Progenitor cell of endocrine pancreas (in vitro differentiated cells): ENCODE results near the gene DOCK2. TPM values are rescaled to one million over a fixed set of nuclear protein-coding genes. Genes with fewer than 3 reads are reported as not detected.

Source experiments
- DNase-seq: peaks from one replicate; pipeline ENCODE4 v3.0.0; 2021; ENCODE audit warnings: low spot score; ENCODE audit not compliant: unreplicated experiment
- H3K27ac Mint-ChIP-seq: 2 replicates; pipeline ENCODE4 v1.8.0; 2021; ENCODE audit warnings: mild to moderate bottlenecking, moderate library complexity, mixed read lengths
- H3K27me3 Mint-ChIP-seq: 2 replicates; pipeline ENCODE4 v1.8.0; 2021; ENCODE audit warnings: mixed read lengths
- H3K36me3 Mint-ChIP-seq: 2 replicates; pipeline ENCODE4 v1.8.0; 2022; ENCODE audit warnings: mixed read lengths; ENCODE audit not compliant: insufficient read depth
- H3K4me1 Mint-ChIP-seq: 2 replicates; pipeline ENCODE4 v1.8.0; 2021; ENCODE audit warnings: low read depth, mixed read lengths
- H3K4me3 Mint-ChIP-seq: 2 replicates; pipeline ENCODE4 v1.8.0; 2021; ENCODE audit warnings: low read depth, mild to moderate bottlenecking, moderate library complexity, mixed read lengths
- H3K9me3 Mint-ChIP-seq: 2 replicates; pipeline ENCODE4 v1.8.0; 2021; ENCODE audit warnings: low read depth, mixed read lengths
- CTCF ChIP-seq: fragments of 200-600 bp; sonication (generic); IDR thresholded peaks from one replicate; pipeline ENCODE4 v1.5.0; 2021; ENCODE audit warnings: antibody characterized with exemption, mild to moderate bottlenecking; ENCODE audit not compliant: unreplicated experiment
- total RNA-seq: library from RNA; stranded (reverse); gene quantifications from 2 replicates; pipeline ENCODE4 v1.2.1, GENCODE V29; 2021

The DOCK2 gene
- total RNA-seq, 1 donor from 2014 or later, result not detected

GRCh38 chr5:169686137-169686536 lies 49.1 kb downstream of the DOCK2 start:
- no peaks in the 10 kb centered on the region for H3K36me3 Mint-ChIP-seq
- no peaks in the 10 kb centered on the region for H3K4me1 Mint-ChIP-seq
- no peak overlapping the region for H3K4me3 Mint-ChIP-seq
- DNase-seq, result no peak
- H3K9me3 Mint-ChIP-seq, result no peaks in the 10 kb centered on the region
- H3K27ac Mint-ChIP-seq, result no peak overlapping the region
- no peak for TF ChIP-seq CTCF
- peaks cover 3% of the 10 kb centered on the region for H3K27me3 Mint-ChIP-seq

- Mint-ChIP-seq H3K9me3 (no peaks in the 10 kb centered on the region), H3K27me3 (peaks cover 4% of the 10 kb centered on the region), H3K4me1 (no peaks in the 10 kb centered on the region), H3K27ac (no peak overlapping the region), H3K4me3 (no peak overlapping the region), H3K36me3 (no peaks in the 10 kb centered on the region)
- no peak for TF ChIP-seq CTCF
- DNase-seq, result no peak
These were observed 51.0 kb downstream of the DOCK2 start for GRCh38 chr5:169688106-169688505.

DNA sequence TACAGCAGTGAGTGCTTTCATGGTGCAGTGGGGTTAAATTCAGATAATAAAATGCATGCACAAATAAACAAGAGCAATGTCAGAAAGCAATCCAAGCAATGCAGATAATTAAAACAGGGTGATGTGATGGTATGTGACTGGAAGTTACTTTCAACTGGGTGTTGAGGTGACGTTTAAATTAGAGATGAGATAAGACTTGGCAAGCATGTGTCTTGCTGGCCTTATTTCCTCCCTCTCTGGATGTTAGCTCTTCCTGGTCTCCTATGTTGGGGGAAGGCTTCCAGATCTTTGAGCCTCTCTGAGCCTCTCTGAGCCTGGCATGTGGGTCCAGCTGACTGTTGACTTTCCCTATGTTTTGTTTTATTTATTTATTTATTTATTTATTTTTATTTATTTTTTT lies 54.4 kb downstream of the DOCK2 start:
- H3K9me3 Mint-ChIP-seq, result no peaks in the 10 kb centered on the region
- no peaks in the 10 kb centered on the region for H3K4me1 Mint-ChIP-seq
- peaks cover 16% of the 10 kb centered on the region for H3K27me3 Mint-ChIP-seq
- H3K36me3 Mint-ChIP-seq, result no peaks in the 10 kb centered on the region
- H3K27ac Mint-ChIP-seq, result no peak overlapping the region
- no peak overlapping the region for H3K4me3 Mint-ChIP-seq
- DNase-seq, result no peak
- TF ChIP-seq CTCF, result no peak

- Mint-ChIP-seq H3K4me3 (no peak overlapping the region), H3K36me3 (no peaks in the 10 kb centered on the region), H3K27me3 (peaks cover 38% of the 10 kb centered on the region), H3K4me1 (peaks cover 2% of the 10 kb centered on the region), H3K27ac (no peak overlapping the region), H3K9me3 (no peaks in the 10 kb centered on the region)
- no peak for DNase-seq
- TF ChIP-seq CTCF, result no peak
These were observed 57.1 kb downstream of the DOCK2 start for GRCh38 chr5:169694091-169694625.

GRCh38 chr5:169695025-169695625 lies 58.0 kb downstream of the DOCK2 start:
- H3K9me3 Mint-ChIP-seq, result no peaks in the 10 kb centered on the region
- no peak overlapping the region for H3K4me3 Mint-ChIP-seq
- peaks cover 2% of the 10 kb centered on the region for H3K4me1 Mint-ChIP-seq
- H3K27me3 Mint-ChIP-seq, result peaks cover 41% of the 10 kb centered on the region
- DNase-seq, result no peak
- TF ChIP-seq CTCF, result no peak
- no peak overlapping the region for H3K27ac Mint-ChIP-seq
- H3K36me3 Mint-ChIP-seq, result no peaks in the 10 kb centered on the region
